Astrocyte of the cerebellum (primary cell): ENCODE measurements around the gene SLAIN2.

Experiments used
- DNase-seq: peaks from one replicate; pipeline ENCODE4 v3.0.0-alpha.2; 2011; ENCODE audit warnings: low read depth
- H3K4me3 ChIP-seq: 2 replicates; pipeline ENCODE4 v1.5.1; 2011; ENCODE audit warnings: mild to moderate bottlenecking, low read depth, low read length, moderate library complexity
- CTCF ChIP-seq: IDR thresholded peaks from 2 replicates; pipeline ENCODE4 v1.5.1; 2012; ENCODE audit warnings: low read length, low read depth, moderate library complexity, mild to moderate bottlenecking; ENCODE audit errors: missing control alignments
- in situ Hi-C: cut with HindIII; loops from 2 replicates; pipeline ENCODE4 v1.10.0; 2017; ENCODE audit warnings: low sequenced_read_pairs

Gene SLAIN2

GRCh38 chr4:48339642-48340041, 1.7 kb upstream of the SLAIN2 start:
- H3K4me3 ChIP-seq, result no peak overlapping the region
- no peak for TF ChIP-seq CTCF
- no peak for DNase-seq
- in situ Hi-C loops, result no loop called here

- TF ChIP-seq CTCF, result no peak
- DNase-seq, result peak; percentile 32
- H3K4me3 ChIP-seq, result peak overlapping the region; percentile 46
- in situ Hi-C loops, result no loop called here
These were observed 909 bp upstream of the SLAIN2 start for GRCh38 chr4:48340276-48340964.

GRCh38 chr4:48341776-48342605, 662 bp downstream of the SLAIN2 start:
- in situ Hi-C loops, result no loop called here
- DNase-seq, result no peak
- TF ChIP-seq CTCF, result no peak
- peak overlapping the region; percentile 96 for H3K4me3 ChIP-seq

GRCh38 chr4:48342606-48342880, 1.2 kb downstream of the SLAIN2 start:
- H3K4me3 ChIP-seq, result peak overlapping the region; percentile 96
- no peak for TF ChIP-seq CTCF
- no peak for DNase-seq
- in situ Hi-C loops, result no loop called here

GRCh38 chr4:48343035-48343434, 1.7 kb downstream of the SLAIN2 start:
- no peak for DNase-seq
- TF ChIP-seq CTCF, result no peak
- peak overlapping the region; percentile 96 for H3K4me3 ChIP-seq
- in situ Hi-C loops, result no loop called here

GRCh38 chr4:48343551-48343950, 2.2 kb downstream of the SLAIN2 start:
- peak overlapping the region; percentile 96 for H3K4me3 ChIP-seq
- no peak for TF ChIP-seq CTCF
- DNase-seq, result no peak
- in situ Hi-C loops, result no loop called here
